IMR-90 (cell line): ENCODE results near the gene ARHGEF3. TPM values are rescaled to one million over a fixed set of nuclear protein-coding genes. Genes with fewer than 3 reads are reported as not detected.

Source experiments
- ATAC-seq: fragments of 200-7000 bp; cut with Tn5 transposase; 2 replicates; pipeline ENCODE4 v1.9.1; 2020; ENCODE audit warnings: low read depth, mild to moderate bottlenecking, moderate library complexity
- BruUV-seq: library from RNA; stranded (reverse); fragments of 400-500 nt; replicated peaks from 2 replicates; lab custom pipeline; 2021; lab: Mats Ljungman, UMichigan
- CTCF ChIA-PET: fragments of 300-600 bp; formaldehyde crosslinking; extraction: SDS; loops from one replicate; lab custom pipeline; 2021; ENCODE audit warnings: antibody characterized with exemption; lab: Yijun Ruan, JAX
- POLR2A ChIA-PET: fragments of 300-600 bp; sonication (Branson Sonifier 250); formaldehyde crosslinking; loops from one replicate; lab custom pipeline; 2022; ENCODE audit warnings: antibody characterized with exemption; ENCODE audit not compliant: unreplicated experiment; lab: Charles Lee
- DNase-seq: peaks from one replicate; pipeline ENCODE4 v3.0.0; 2013
- H2AFZ ChIP-seq: replicated peaks from 2 replicates; pipeline ENCODE3; 2013; ENCODE audit warnings: low read length, mild to moderate bottlenecking; ENCODE audit not compliant: poor library complexity
- H2AK5ac ChIP-seq: 2 replicates; pipeline ENCODE4 v1.6.1; 2013; ENCODE audit warnings: low read depth, low read length, inconsistent platforms
- H2AK9ac ChIP-seq: replicated peaks from 2 replicates; pipeline ENCODE3; 2013; ENCODE audit warnings: mild to moderate bottlenecking, low read depth, low read length, moderate library complexity; ENCODE audit not compliant: poor library complexity
- H2BK120ac ChIP-seq: 2 replicates; pipeline ENCODE4 v1.6.1; 2013; ENCODE audit warnings: low read depth, low read length, inconsistent platforms
- H2BK15ac ChIP-seq: 3 replicates; pipeline ENCODE4 v1.6.1; 2013; ENCODE audit warnings: low read depth, low read length, inconsistent platforms
- H2BK20ac ChIP-seq: 2 replicates; pipeline ENCODE4 v1.6.1; 2013; ENCODE audit warnings: low read depth, mild to moderate bottlenecking, inconsistent platforms, low read length, moderate library complexity
- H2BK5ac ChIP-seq: 2 replicates; pipeline ENCODE4 v1.6.1; 2013; ENCODE audit warnings: mild to moderate bottlenecking, low read depth, low read length, inconsistent platforms; ENCODE audit not compliant: poor library complexity, severe bottlenecking
- H3K14ac ChIP-seq: replicated peaks from 2 replicates; pipeline ENCODE4 v1.6.1; 2013; ENCODE audit warnings: low read depth, low read length, inconsistent platforms
- H3K18ac ChIP-seq: 2 replicates; pipeline ENCODE4 v1.6.1; 2013; ENCODE audit warnings: low read depth, low read length, control low read depth
- H3K23ac ChIP-seq: 2 replicates; pipeline ENCODE4 v1.6.1; 2013; ENCODE audit warnings: low read depth, low read length, inconsistent platforms
- H3K27ac ChIP-seq: 2 replicates; pipeline ENCODE4 v1.5.1; 2013; ENCODE audit warnings: mild to moderate bottlenecking, control low read depth, low read length; ENCODE audit not compliant: insufficient read depth
- H3K27me3 ChIP-seq: 2 replicates; pipeline ENCODE4 v1.6.1; 2013; ENCODE audit warnings: low read length; ENCODE audit not compliant: control insufficient read depth, insufficient read depth
- H3K36me3 ChIP-seq: 2 replicates; pipeline ENCODE4 v1.6.1; 2013; ENCODE audit warnings: low read length, mixed read lengths; ENCODE audit not compliant: control insufficient read depth, insufficient read depth
- H3K4ac ChIP-seq: 2 replicates; pipeline ENCODE4 v1.6.1; 2013; ENCODE audit warnings: low read depth, low read length, inconsistent platforms
- H3K4me1 ChIP-seq: 2 replicates; pipeline ENCODE4 v1.6.1; 2013; ENCODE audit warnings: low read length, mixed read lengths; ENCODE audit not compliant: control insufficient read depth, insufficient read depth
- H3K4me2 ChIP-seq: 2 replicates; pipeline ENCODE4 v1.6.1; 2013; ENCODE audit warnings: low read depth, mild to moderate bottlenecking, control low read depth, low read length, moderate library complexity
- H3K4me3 ChIP-seq: 2 replicates; pipeline ENCODE4 v1.5.1; 2013; ENCODE audit warnings: low read depth, mild to moderate bottlenecking, control low read depth, low read length, moderate library complexity; ENCODE audit not compliant: insufficient read depth
- H3K56ac ChIP-seq: 2 replicates; pipeline ENCODE4 v1.6.1; 2013; ENCODE audit warnings: low read length, inconsistent platforms; ENCODE audit not compliant: insufficient read depth; ENCODE audit errors: extremely low read depth
- H3K79me1 ChIP-seq, 2 experiments: 2 replicates each; pipeline ENCODE4 v1.6.1; 2013; ENCODE audit warnings: low read length in 2 of 2, inconsistent platforms in 1 of 2, low read depth in 1 of 2
- H3K9ac ChIP-seq: 2 replicates; pipeline ENCODE4 v1.6.1; 2013; ENCODE audit warnings: low read depth, low read length, control low read depth
- H3K9me1 ChIP-seq: 2 replicates; pipeline ENCODE4 v1.6.1; 2013; ENCODE audit warnings: low read length, inconsistent platforms; ENCODE audit not compliant: insufficient read depth
- H3K9me3 ChIP-seq: 2 replicates; pipeline ENCODE4 v1.6.1; 2013; ENCODE audit warnings: low read length; ENCODE audit not compliant: control insufficient read depth, insufficient read depth
- H4K20me1 ChIP-seq: 2 replicates; pipeline ENCODE4 v1.6.1; 2013; ENCODE audit warnings: low read length, inconsistent platforms; ENCODE audit not compliant: insufficient read depth
- H4K5ac ChIP-seq: 2 replicates; pipeline ENCODE4 v1.6.1; 2013; ENCODE audit warnings: mild to moderate bottlenecking, low read depth, low read length, control low read depth
- H4K8ac ChIP-seq, 2 experiments: 2 replicates each; pipeline ENCODE4 v1.6.1; 2013; ENCODE audit warnings: low read depth in 2 of 2, low read length in 2 of 2, control low read depth in 1 of 2, inconsistent platforms in 1 of 2
- H4K91ac ChIP-seq: 2 replicates; pipeline ENCODE4 v1.6.1; 2013; ENCODE audit warnings: low read depth, low read length, inconsistent platforms; ENCODE audit not compliant: insufficient read depth
- BHLHE40 ChIP-seq: fragments of 150-350 bp; IDR thresholded peaks from 2 replicates; pipeline ENCODE4 v1.6.1; 2016; ENCODE audit warnings: mild to moderate bottlenecking, low read depth, low read length
- CEBPB ChIP-seq: IDR thresholded peaks from 2 replicates; pipeline ENCODE4 v1.6.1; 2012; ENCODE audit warnings: low read depth, low read length, improper control_type of control experiment
- CHD1 ChIP-seq: IDR thresholded peaks from 2 replicates; pipeline ENCODE4 v1.6.1; 2012; ENCODE audit warnings: low read depth, low read length, improper control_type of control experiment
- CTCF ChIP-seq: conservative IDR thresholded peaks from 2 replicates; pipeline ENCODE4 v1.5.1; 2012; ENCODE audit warnings: mild to moderate bottlenecking, low read depth, low read length, improper control_type of control experiment
- ELK1 ChIP-seq: fragments of 150-350 bp; IDR thresholded peaks from 2 replicates; pipeline ENCODE4 v1.6.1; 2016; ENCODE audit warnings: low read depth, mild to moderate bottlenecking, low read length, moderate library complexity, borderline replicate concordance
- MAFK ChIP-seq: IDR thresholded peaks from 2 replicates; pipeline ENCODE4 v1.6.1; 2012; ENCODE audit warnings: low read depth, low read length, improper control_type of control experiment
- MAZ ChIP-seq: IDR thresholded peaks from 2 replicates; pipeline ENCODE4 v1.6.1; 2012; ENCODE audit warnings: low read depth, mild to moderate bottlenecking, low read length, improper control_type of control experiment, moderate library complexity, borderline replicate concordance
- NFE2L2 ChIP-seq: fragments of 150-350 bp; IDR thresholded peaks from 2 replicates; pipeline ENCODE4 v1.6.1; 2016; ENCODE audit warnings: low read depth, mild to moderate bottlenecking, low read length
- POLR2A ChIP-seq: IDR thresholded peaks from 2 replicates; pipeline ENCODE4 v1.6.1; 2012; ENCODE audit warnings: mild to moderate bottlenecking, low read depth, low read length
- RAD21 ChIP-seq: IDR thresholded peaks from 2 replicates; pipeline ENCODE4 v1.6.1; 2012; ENCODE audit warnings: low read length, improper control_type of control experiment
- RCOR1 ChIP-seq: IDR thresholded peaks from 2 replicates; pipeline ENCODE4 v1.6.1; 2012; ENCODE audit warnings: mild to moderate bottlenecking, low read length, improper control_type of control experiment; ENCODE audit not compliant: insufficient replicate concordance
- RFX5 ChIP-seq: IDR thresholded peaks from 2 replicates; pipeline ENCODE4 v1.8.0; 2012; ENCODE audit warnings: low read depth, mild to moderate bottlenecking, low read length, moderate library complexity
- SMC3 ChIP-seq: fragments of 150-350 bp; IDR thresholded peaks from 2 replicates; pipeline ENCODE4 v1.6.1; 2016; ENCODE audit warnings: low read depth, mild to moderate bottlenecking, antibody characterized with exemption, low read length, moderate library complexity
- dilution Hi-C: fragments of 300-500 bp; cut with HindIII; formaldehyde crosslinking; loops from one replicate; pipeline ENCODE4 v1.14.3; 2018; ENCODE audit warnings: low sequenced_read_pairs; ENCODE audit not compliant: unreplicated experiment
- in situ Hi-C: fragments of 300-500 bp; cut with MboI; formaldehyde crosslinking; loops from 3 replicates; pipeline ENCODE4 v1.14.3; 2019; ENCODE audit warnings: low sequenced_read_pairs, inconsistent platforms, mixed read lengths
- intact Hi-C: fragments of 100-400 bp; cut with micrococcal nuclease; formaldehyde crosslinking; loops from 2 replicates; pipeline ENCODE4 v1.10.0; 2022
- polyA plus RNA-seq, 3 experiments: library from polyadenylated mRNA; depleted of rRNA; stranded (reverse); fragments of >200 nt; gene quantifications; 2 replicates each; pipeline ENCODE4 v1.2.3, GENCODE V29; 2012; ENCODE audit warnings: low replicate concordance in 1 of 3
- total RNA-seq: library from RNA; depleted of rRNA; stranded (reverse); fragments of >200 nt; gene quantifications from 2 replicates; pipeline ENCODE4 v1.2.3, GENCODE V29; 2012

The ARHGEF3 gene
- total and polyA plus RNA-seq, 2 of the 4 experiments (the other 2 are of a cell fraction) = 2.1 to 2.3 TPM

GRCh38 chr3:56816061-56816460 is 14.3 kb upstream of the ARHGEF3 start:
- ATAC-seq (no peak), DNase-seq (no peak)
- no peak overlapping the region for H2BK15ac ChIP-seq
- no peak overlapping the region for H3K23ac ChIP-seq
- dilution Hi-C loops = no loop called here
- no peaks in the 10 kb centered on the region for H3K79me1 ChIP-seq
- CTCF ChIA-PET = no interaction called here
- H4K5ac ChIP-seq = no peak overlapping the region
- no peaks in the 10 kb centered on the region for H4K20me1 ChIP-seq
- TF ChIP-seq RCOR1 (no peak), MAZ (no peak), CTCF (no peak), RAD21 (no peak), POLR2A (no peak), CHD1 (no peak), SMC3 (no peak), CEBPB (no peak), ELK1 (no peak), BHLHE40 (no peak), NFE2L2 (no peak), MAFK (no peak), RFX5 (no peak)
- no peak overlapping the region for H2AK9ac ChIP-seq
- H2BK120ac ChIP-seq = no peak overlapping the region
- POLR2A ChIA-PET = no interaction called here
- H2BK5ac ChIP-seq = no peak overlapping the region
- H3K14ac ChIP-seq = no peak overlapping the region
- no peaks in the 10 kb centered on the region for H3K36me3 ChIP-seq
- no peaks in the 10 kb centered on the region for H3K9me1 ChIP-seq
- H3K4me2 ChIP-seq = no peak overlapping the region
- H3K56ac ChIP-seq = no peak overlapping the region
- H3K27ac ChIP-seq = no peak overlapping the region
- H3K4me3 ChIP-seq = no peak overlapping the region
- no peak overlapping the region for H4K8ac ChIP-seq
- H2AFZ ChIP-seq = no peak overlapping the region
- peaks cover 18% of the 10 kb centered on the region for H3K27me3 ChIP-seq
- BruUV-seq = no TSS peak
- H3K9ac ChIP-seq = no peak overlapping the region
- H3K18ac ChIP-seq = no peak overlapping the region
- no peaks in the 10 kb centered on the region for H3K4me1 ChIP-seq
- H2AK5ac ChIP-seq = no peak overlapping the region
- no peak overlapping the region for H3K4ac ChIP-seq
- H4K91ac ChIP-seq = no peak overlapping the region
- no peak overlapping the region for H2BK20ac ChIP-seq
- in situ Hi-C loops = no loop called here
- intact Hi-C loops = no loop called here
- H3K9me3 ChIP-seq = no peaks in the 10 kb centered on the region
